Measurements from ENCODE around the gene MT1B. TPM values are rescaled to one million over a fixed set of nuclear protein-coding genes. Genes with fewer than 3 reads are reported as not detected.
A peak's percentile ranks its signal among the peaks of the same experiment; 100 is the strongest.
"Not testable (repeated sequence)": the region's sequence is repeated elsewhere in the genome, so short reads cannot be mapped to it uniquely, and the experiment has no call there.

Gene MT1B
- total and polyA plus RNA-seq, 9 donors = not detected

DNA sequence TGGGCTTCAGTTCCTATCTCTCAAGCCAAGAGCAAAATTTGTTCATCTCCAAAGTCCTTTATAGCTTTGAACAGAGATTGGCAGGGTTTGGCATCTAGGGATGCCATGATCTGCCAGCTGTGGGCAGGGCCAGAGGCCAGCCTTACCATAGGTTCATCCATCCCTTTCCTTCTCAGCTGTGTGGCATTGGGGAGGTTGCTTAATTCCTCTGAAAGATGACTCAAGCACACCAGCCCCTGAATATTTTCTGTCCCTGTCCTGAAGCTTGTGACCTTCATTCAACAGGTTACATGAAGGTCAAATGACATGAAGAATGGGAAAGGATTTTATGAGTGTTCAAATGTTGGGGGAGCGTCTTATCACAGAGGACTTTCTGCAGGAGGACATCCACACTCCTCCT lies 12.8 kb downstream of the MT1B start:
- H3K36me3 ChIP-seq = no peaks in the 10 kb centered on the region
- no peak overlapping the region for H3K27ac ChIP-seq
- no peak overlapping the region for H3K4me3 ChIP-seq
- H3K9me3 ChIP-seq = no peaks in the 10 kb centered on the region
- no peaks in the 10 kb centered on the region for H3K27me3 ChIP-seq
- no peak for DNase-seq
- 85 to 100% (median 88%) methylated on average over 1 of the region's 1 CpG for WGBS, 3 donors
- intact Hi-C loops (cut with DNase I) = no loop called here
- no peaks in the 10 kb centered on the region for H3K4me1 ChIP-seq (ENCODE audit: insufficient read depth)
- TF ChIP-seq EP300 (IDR thresholded peaks at IDR 0.05) (no peak), CTCF (IDR thresholded peaks at IDR 0.05) (no peak), POLR2A (IDR thresholded peaks at IDR 0.05) (no peak)

DNA sequence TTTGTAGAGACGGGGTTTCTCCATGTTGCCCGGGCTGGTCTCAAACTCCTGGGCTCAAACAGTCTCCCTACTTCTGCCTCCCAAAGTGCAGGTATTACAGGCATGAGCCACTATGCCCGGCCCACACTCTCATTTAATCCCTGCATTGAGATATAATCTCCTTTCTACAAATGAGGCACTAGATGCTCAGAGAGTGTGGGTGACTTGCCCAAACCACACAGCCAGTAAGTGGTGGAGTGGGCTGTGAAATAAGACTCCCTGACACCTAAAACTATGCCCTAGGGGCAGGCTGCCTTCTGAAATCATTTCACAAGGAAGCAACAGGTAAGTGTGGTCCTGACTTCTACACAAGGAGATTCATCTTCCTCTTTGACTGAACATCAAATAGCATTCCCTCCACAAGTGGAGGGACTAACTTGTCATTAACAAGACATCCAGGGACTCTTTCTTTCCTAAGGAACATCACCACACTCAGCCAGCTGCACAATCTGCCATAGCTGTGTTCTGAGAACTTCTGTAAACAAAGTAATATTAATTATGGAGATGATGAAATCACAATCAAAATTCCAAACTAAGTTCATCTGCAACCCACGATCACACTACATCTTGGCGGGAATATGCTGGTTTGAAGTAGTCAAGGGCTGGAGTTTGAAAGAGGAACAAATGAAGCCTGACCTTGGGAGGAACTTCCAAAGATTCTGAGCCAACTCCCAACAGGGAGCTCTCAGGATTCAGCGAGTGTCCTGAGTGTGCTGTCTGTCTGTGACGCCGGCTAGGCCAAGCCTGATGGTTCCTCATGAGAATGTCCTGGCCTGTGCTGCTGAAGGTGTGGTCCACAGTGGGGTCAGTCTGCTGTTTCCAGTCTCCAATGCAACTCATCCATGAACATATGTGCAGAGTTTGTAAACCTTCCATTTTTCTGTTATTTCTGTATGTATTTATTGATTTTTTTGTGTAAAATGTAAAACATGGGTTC lies 13.9 kb downstream of the MT1B start:
- H3K4me1 ChIP-seq (ENCODE audit: insufficient read depth); H3K9me3 ChIP-seq; H3K27me3 ChIP-seq; H3K36me3 ChIP-seq; H3K27ac ChIP-seq; intact Hi-C loops (cut with DNase I); DNase-seq; H3K4me3 ChIP-seq: not testable (repeated sequence)
- WGBS, 3 donors = 61 to 69% (median 66%) methylated on average over 8 of the region's 8 CpGs

DNA sequence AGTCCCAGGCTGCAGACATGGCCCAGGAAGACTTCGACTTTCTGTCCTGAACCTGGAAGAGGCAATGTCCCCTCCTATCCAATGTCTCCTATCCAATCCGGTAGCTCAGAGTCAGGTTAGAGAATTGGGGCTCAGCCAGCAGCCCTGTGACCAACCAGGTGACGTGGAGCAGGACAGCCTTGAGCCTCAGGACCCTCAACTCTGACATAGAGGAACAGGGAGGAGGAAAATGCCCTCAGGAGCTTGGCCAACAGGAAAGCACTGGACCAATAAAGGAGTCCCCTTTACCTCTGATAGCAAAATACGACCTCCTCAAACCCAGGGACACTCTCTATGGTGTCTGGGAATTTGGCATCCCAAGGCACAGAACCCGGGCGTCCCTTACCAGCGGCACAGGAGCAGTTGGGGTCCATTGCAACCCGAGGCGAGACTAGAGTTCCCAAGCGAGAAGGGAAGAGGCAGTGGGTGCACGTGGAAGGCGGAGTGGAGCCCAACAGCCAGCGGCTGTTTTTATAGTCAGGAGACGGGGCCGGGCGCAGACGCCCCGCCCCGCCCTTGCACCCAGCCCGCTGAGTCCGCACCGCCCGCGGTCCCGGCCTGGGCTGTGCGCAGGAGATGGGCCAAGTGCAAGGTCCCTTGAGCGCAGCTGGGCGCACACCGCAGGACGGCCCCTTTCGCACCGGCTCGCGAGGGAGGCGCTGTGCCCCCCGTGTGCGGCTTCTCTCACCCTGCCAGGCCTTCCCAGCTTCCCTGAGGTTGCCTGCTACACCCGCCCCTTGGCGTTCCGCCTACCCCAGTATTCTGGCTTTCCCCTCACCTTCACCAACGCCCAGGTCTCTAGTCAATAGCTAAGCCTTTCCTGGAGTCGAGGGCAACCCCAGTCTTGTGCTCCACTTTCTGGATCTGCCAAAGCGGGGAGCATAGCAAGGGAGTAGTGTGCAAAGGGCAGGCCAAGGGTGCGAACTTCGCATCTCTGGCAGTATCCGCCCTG lies 16.2 kb downstream of the MT1B start, which contains the start of gene MT1G:
Gene MT1G (minus strand): TSS at position 485 of the 991 bp plus-strand sequence. CDS start 72 bp downstream, at position 413.
- WGBS, 3 donors = 8 to 10% (median 10%) methylated on average over 44 to 46 of the region's 46 CpGs
- Histone ChIP-seq H3K9me3 (no peaks in the 10 kb centered on the region), H3K27me3 (no peaks in the 10 kb centered on the region), H3K4me3 (no peak within 1 kb of the TSS), H3K36me3 (no peaks in the 10 kb centered on the region), H3K4me1 (ENCODE audit: insufficient read depth) (no peaks in the 10 kb centered on the region), H3K27ac (no peak within 1 kb of the TSS)
- TF ChIP-seq POLR2A (IDR thresholded peaks at IDR 0.05) = no peak
- TF ChIP-seq CTCF (IDR thresholded peaks at IDR 0.05) = no peak
- TF ChIP-seq EP300 (IDR thresholded peaks at IDR 0.05) = no peak
- intact Hi-C loops (cut with DNase I) = no loop called here
- DNase-seq = peak in 1 of 5 donors; percentile 64

GRCh38 chr16:56669005-56669839 lies 17.5 kb downstream of the MT1B start, which contains the start of gene MT1H:
Gene MT1H, plus strand, starts transcription at chr16:56669814. Its CDS starts 71 bp downstream, at chr16:56669885.
- no peak within 1 kb of the TSS for H3K4me3 ChIP-seq
- H3K4me1 ChIP-seq (ENCODE audit: insufficient read depth) = no peaks in the 10 kb centered on the region
- no peaks in the 10 kb centered on the region for H3K36me3 ChIP-seq
- 8 to 15% (median 14%) methylated on average over 32 to 38 of the region's 38 CpGs for WGBS, 3 donors
- H3K9me3 ChIP-seq = no peaks in the 10 kb centered on the region
- TF ChIP-seq POLR2A (IDR thresholded peaks at IDR 0.05) (no peak), CTCF (IDR thresholded peaks at IDR 0.05) (no peak), EP300 (IDR thresholded peaks at IDR 0.05) (no peak)
- intact Hi-C loops (cut with DNase I) = no loop called here
- H3K27ac ChIP-seq = no peak within 1 kb of the TSS
- H3K27me3 ChIP-seq = no peaks in the 10 kb centered on the region
- no peak for DNase-seq
